Adipose tissue (tissue), 3 donors: ENCODE data around the gene TSPAN4. TPM values are rescaled to one million over a fixed set of nuclear protein-coding genes. Genes with fewer than 3 reads are reported as not detected.

Experiments
- H3K27ac ChIP-seq: one replicate; pipeline ENCODE4 v1.5.1; 2013; ENCODE audit warnings: low read depth, low read length
- WGBS, 3 donors: extraction: QIAGEN DNeasy Blood & Tissue Kit; methylation state at CpG; one replicate each; pipeline ENCODE4 v1.1.7; 2013; 5-methylcytosine and 5-hydroxymethylcytosine counted together
- polyA plus RNA-seq, 3 donors: library from polyadenylated mRNA; stranded (reverse); fragments of 200-250 nt; gene quantifications; one replicate each; pipeline ENCODE4 v1.2.3, GENCODE V29; 2013
- donor health status: healthy with polysubstance abuse.
- donor health status: Bipolar disorder and iron deficiency.
- donor health status: healthy.

Gene TSPAN4
- polyA plus RNA-seq, 3 donors, result 34.1 to 122 (median 115) TPM

GRCh38 chr11:909406-909805 is 66.8 kb downstream of the TSPAN4 start:
- H3K27ac ChIP-seq, result no peak overlapping the region
- 90 to 92% (median 91%) methylated on average over 11 of the region's 11 CpGs for WGBS, 3 donors

GRCh38 chr11:910044-910588 is 67.5 kb downstream of the TSPAN4 start:
- no peak overlapping the region for H3K27ac ChIP-seq
- WGBS, 3 donors, result 1 to 4% (median 2%) methylated on average over 31 to 38 of the region's 38 CpGs

GRCh38 chr11:910589-911030 is 68.0 kb downstream of the TSPAN4 start, which contains the start of gene CHID1:
Gene CHID1, minus strand, starts transcription at chr11:910810. Its CDS starts 5,994 bp downstream, at chr11:904816.
- 0 to 1% (median 1%) methylated on average over 26 to 59 of the region's 59 CpGs for WGBS, 3 donors
- H3K27ac ChIP-seq, result peak within 1 kb of the TSS; percentile 90

GRCh38 chr11:911031-911889 is 68.6 kb downstream of the TSPAN4 start:
- peak overlapping the region; percentile 90 for H3K27ac ChIP-seq
- 2 to 7% (median 2%) methylated on average over 65 to 68 of the region's 68 CpGs for WGBS, 3 donors

- WGBS, 3 donors, result 91 to 94% (median 92%) methylated on average over 11 of the region's 11 CpGs
- H3K27ac ChIP-seq, result no peak overlapping the region
These were observed 69.2 kb downstream of the TSPAN4 start for GRCh38 chr11:911890-912219.

- WGBS, 3 donors, result 93 to 95% (median 94%) methylated on average over 10 to 13 of the region's 14 CpGs
These were observed 69.6 kb downstream of the TSPAN4 start for GRCh38 chr11:912266-912665.

GRCh38 chr11:913043-913442 is 70.4 kb downstream of the TSPAN4 start:
- 87 to 92% (median 89%) methylated on average over 4 of the region's 4 CpGs for WGBS, 3 donors
- H3K27ac ChIP-seq, result no peak overlapping the region

More at GRCh38 chr11:912266-912665, 69.6 kb downstream of the TSPAN4 start:
- no peak overlapping the region for H3K27ac ChIP-seq

GRCh38 chr11:914204-914603 is 71.6 kb downstream of the TSPAN4 start:
- WGBS, 3 donors, result 75 to 82% (median 81%) methylated on average over 5 of the region's 5 CpGs
- no peak overlapping the region for H3K27ac ChIP-seq

- H3K27ac ChIP-seq, result no peak overlapping the region
- 67 to 81% (median 76%) methylated on average over 21 of the region's 21 CpGs for WGBS, 3 donors
These were observed 72.3 kb downstream of the TSPAN4 start for GRCh38 chr11:914747-915501.

Other genes with a start within 250 kb of the TSPAN4 start
- 10 to 100 TPM; 20.7 to 49.3 (median 22.1) TPM for gene IRF7, start 226.9 kb upstream of the TSPAN4 start, polyA plus RNA-seq
- gene CDHR5, start 217.9 kb upstream of the TSPAN4 start, polyA plus RNA-seq, result under 1 TPM in 2 of 3 donors, not detected in 1; 0.39 to 0.74 TPM
- not detected for gene SCT, start 215.7 kb upstream of the TSPAN4 start, polyA plus RNA-seq
- under 1 TPM in 2 of 3 donors, not detected in 1; 0.16 to 0.18 TPM for gene DRD4, start 205.6 kb upstream of the TSPAN4 start, polyA plus RNA-seq
- 10 to 100 TPM; 18.3 to 28.0 (median 18.8) TPM for gene DEAF1, start 147.6 kb upstream of the TSPAN4 start, polyA plus RNA-seq
- 10 to 100 TPM; 18.6 to 27.0 (median 19.8) TPM for gene TMEM80, start 147.0 kb upstream of the TSPAN4 start, polyA plus RNA-seq
- 10 to 100 TPM; 11.2 to 54.5 (median 29.2) TPM for gene EPS8L2, start 136.6 kb upstream of the TSPAN4 start, polyA plus RNA-seq
- gene TALDO1, start 95.4 kb upstream of the TSPAN4 start, polyA plus RNA-seq, result 100 to 1,000 TPM in 2 of 3 donors, 10 to 100 TPM in 1; 99.7 to 306 (median 185) TPM
- 10 to 100 TPM; 15.4 to 33.4 (median 32.5) TPM for gene GATD1, start 65.4 kb upstream of the TSPAN4 start, polyA plus RNA-seq
- gene CEND1, start 52.8 kb upstream of the TSPAN4 start, polyA plus RNA-seq, result under 1 TPM in 2 of 3 donors, not detected in 1; 0.04 to 0.09 TPM
- gene SLC25A22, start 44.6 kb upstream of the TSPAN4 start, polyA plus RNA-seq, result 10 to 100 TPM; 11.1 to 53.6 (median 40.1) TPM
- gene PIDD1, start 37.6 kb upstream of the TSPAN4 start, polyA plus RNA-seq, result 10 to 100 TPM in 2 of 3 donors, 1 to 10 TPM in 1; 9.2 to 16.5 (median 12.4) TPM
- 1,000 to 10,000 TPM; 1,158 to 3,822 (median 2,898) TPM for gene RPLP2, start 32.9 kb upstream of the TSPAN4 start, polyA plus RNA-seq
- 1,000 to 10,000 TPM in 1 of 3 donors, 100 to 1,000 TPM in 2; 309 to 2,521 (median 389) TPM for gene PNPLA2, start 23.9 kb upstream of the TSPAN4 start, polyA plus RNA-seq
- gene CRACR2B, start 14.9 kb upstream of the TSPAN4 start, polyA plus RNA-seq, result 100 to 1,000 TPM in 1 of 3 donors, 10 to 100 TPM in 2; 36.7 to 174 (median 50.7) TPM
- gene CD151, start 9.9 kb upstream of the TSPAN4 start, polyA plus RNA-seq, result 100 to 1,000 TPM; 495 to 757 (median 531) TPM
- 100 to 1,000 TPM; 126 to 454 (median 290) TPM for gene POLR2L, start 323 bp upstream of the TSPAN4 start, polyA plus RNA-seq
- 10 to 100 TPM; 45.3 to 62.6 (median 51.9) TPM for gene CHID1, start 68.0 kb downstream of the TSPAN4 start, polyA plus RNA-seq
- gene AP2A2, start 83.0 kb downstream of the TSPAN4 start, polyA plus RNA-seq, result 10 to 100 TPM; 32.0 to 57.4 (median 37.3) TPM
- gene MUC6, start 193.9 kb downstream of the TSPAN4 start, polyA plus RNA-seq, result 10 to 100 TPM in 1 of 3 donors, 1 to 10 TPM in 1, not detected in 1; 6.2 to 10.6 TPM
- gene MUC2, start 232.0 kb downstream of the TSPAN4 start, polyA plus RNA-seq, result under 1 TPM in 2 of 3 donors, not detected in 1; 0.01 to 0.31 TPM